SK-N-SH (cell line): ENCODE data around the gene PLD6. TPM values are rescaled to one million over a fixed set of nuclear protein-coding genes. Genes with fewer than 3 reads are reported as not detected.

Experiments
- CTCF ChIA-PET: fragments of 300-600, 350-600 bp; formaldehyde crosslinking; extraction: SDS; loops from one replicate; lab custom pipeline; 2021; lab: Yijun Ruan, JAX
- POLR2A ChIA-PET: fragments of 350-600 bp; sonication (Branson Sonifier 250); formaldehyde crosslinking; extraction: SDS; loops from one replicate; lab custom pipeline; 2020; ENCODE audit warnings: antibody characterized with exemption, inconsistent platforms; lab: Yijun Ruan, JAX
- DNase-seq: peaks from one replicate; pipeline ENCODE4 v3.0.0; 2012
- H2AFZ ChIP-seq: fragments of 200-600 bp; sonication (generic); 2 replicates; pipeline ENCODE4 v1.8.1; 2016; ENCODE audit warnings: antibody characterized with exemption, mild to moderate bottlenecking, low read depth
- H3F3A ChIP-seq: fragments of 200-600 bp; sonication (generic); replicated peaks from 2 replicates; pipeline ENCODE3; 2016; ENCODE audit warnings: antibody characterized with exemption, mild to moderate bottlenecking; ENCODE audit not compliant: insufficient read depth
- H3K27ac ChIP-seq, 2 experiments: fragments of 200-500 bp in 1 of 2; fragments of 200-600 bp in 1 of 2; sonication (Bioruptor generic) in 1 of 2; sonication (generic), shearing (Covaris generic) in 1 of 2; 2 replicates each; pipeline versions ENCODE4 v1.5.1 to v1.6.1; 2014 to 2016; ENCODE audit warnings: low read depth in 2 of 2, inconsistent platforms in 1 of 2, low read length in 1 of 2, mild to moderate bottlenecking in 1 of 2, mixed read lengths in 1 of 2
- H3K27me3 ChIP-seq: fragments of 200-600 bp; sonication (generic), shearing (Covaris generic); 2 replicates; pipeline ENCODE4 v1.6.1; 2016; ENCODE audit warnings: mixed run types; ENCODE audit not compliant: insufficient read depth
- H3K36me3 ChIP-seq, 2 experiments: fragments of 200-500 bp in 1 of 2; fragments of 200-600 bp in 1 of 2; sonication (Bioruptor generic) in 1 of 2; sonication (generic) in 1 of 2; replicated peaks in 1 of 2; 2 replicates each; pipeline versions ENCODE3 to v1.5.1; 2014 to 2016; ENCODE audit warnings: low read length in 1 of 2, mild to moderate bottlenecking in 1 of 2; ENCODE audit not compliant: insufficient read depth in 2 of 2, control insufficient read depth in 1 of 2
- H3K4me1 ChIP-seq, 2 experiments: fragments of 200-500 bp in 1 of 2; fragments of 200-600 bp in 1 of 2; sonication (Bioruptor generic) in 1 of 2; sonication (generic), shearing (Covaris generic) in 1 of 2; 2 replicates each; pipeline versions ENCODE4 v1.5.1 to v1.6.1; 2014 to 2016; ENCODE audit warnings: low read depth in 1 of 2, low read length in 1 of 2, mixed run types in 1 of 2; ENCODE audit not compliant: insufficient read depth in 2 of 2, control insufficient read depth in 1 of 2
- H3K4me2 ChIP-seq: fragments of 200-600 bp; sonication (generic), shearing (Covaris generic); 2 replicates; pipeline ENCODE4 v1.6.1; 2017; ENCODE audit warnings: mixed run types
- H3K4me3 ChIP-seq, 2 experiments: fragments of 200-500 bp in 1 of 2; fragments of 200-600 bp in 1 of 2; sonication (Bioruptor generic) in 1 of 2; sonication (generic), shearing (Covaris generic) in 1 of 2; 2 replicates each; pipeline versions ENCODE4 v1.5.1 to v1.8.1; 2014 to 2016; ENCODE audit warnings: low read depth in 2 of 2, inconsistent platforms in 1 of 2, low read length in 1 of 2, mild to moderate bottlenecking in 1 of 2, mixed read lengths in 1 of 2, moderate library complexity in 1 of 2
- H3K79me2 ChIP-seq: fragments of 200-600 bp; sonication (generic); 2 replicates; pipeline ENCODE4 v1.8.1; 2017; ENCODE audit warnings: mild to moderate bottlenecking; ENCODE audit not compliant: insufficient read depth
- H3K9ac ChIP-seq: fragments of 200-600 bp; sonication (generic); 2 replicates; pipeline ENCODE4 v1.6.1; 2017; ENCODE audit warnings: mixed run types
- H3K9me2 ChIP-seq: fragments of 200-600 bp; sonication (generic); 2 replicates; pipeline ENCODE4 v1.6.1; 2017; ENCODE audit warnings: mixed run types
- H3K9me3 ChIP-seq: fragments of 200-600 bp; sonication (generic); 2 replicates; pipeline ENCODE4 v1.6.1; 2017; ENCODE audit warnings: mixed run types, mild to moderate bottlenecking, moderate library complexity
- H4K20me1 ChIP-seq: fragments of 200-600 bp; sonication (generic); 2 replicates; pipeline ENCODE4 v1.6.1; 2017; ENCODE audit warnings: mild to moderate bottlenecking, mixed run types; ENCODE audit not compliant: insufficient read depth
- CHD2 ChIP-seq: fragments of 150-350 bp; IDR thresholded peaks from 2 replicates; pipeline ENCODE4 v1.6.1; 2018; ENCODE audit warnings: low read length; ENCODE audit not compliant: partially characterized antibody
- ELF1 ChIP-seq: IDR thresholded peaks from 2 replicates; pipeline ENCODE4 v1.4.0; 2012
- EZH2phosphoT487 ChIP-seq: fragments of 200-600 bp; sonication (generic); IDR thresholded peaks from 2 replicates; pipeline ENCODE4 v1.6.1; 2017; ENCODE audit warnings: low read depth, mixed run types, mild to moderate bottlenecking, antibody characterized with exemption, moderate library complexity, borderline replicate concordance
- FOSL2 ChIP-seq: IDR thresholded peaks from 2 replicates; pipeline ENCODE4 v1.4.0; 2012; ENCODE audit warnings: low read depth, mild to moderate bottlenecking, moderate library complexity, borderline replicate concordance
- FOXM1 ChIP-seq: IDR thresholded peaks from 2 replicates; pipeline ENCODE4 v1.4.0; 2012; ENCODE audit warnings: low read depth, mild to moderate bottlenecking
- GABPA ChIP-seq: IDR thresholded peaks from 2 replicates; pipeline ENCODE4 v1.4.0; 2012; ENCODE audit warnings: low read depth, mild to moderate bottlenecking
- GATA2 ChIP-seq: sonication (generic); formaldehyde crosslinking; IDR thresholded peaks from 2 replicates; pipeline ENCODE4 v1.5.0; 2020; ENCODE audit warnings: mild to moderate bottlenecking, missing genetic modification reagents
- IRF3 ChIP-seq: fragments of 150-350 bp; IDR thresholded peaks from 2 replicates; pipeline ENCODE4 v1.6.1; 2016; ENCODE audit warnings: mild to moderate bottlenecking, low read depth, low read length
- NFIC ChIP-seq: IDR thresholded peaks from 2 replicates; pipeline ENCODE4 v1.4.0; 2012; ENCODE audit warnings: borderline replicate concordance
- NRF1 ChIP-seq: IDR thresholded peaks from 2 replicates; pipeline ENCODE4 v1.6.1; 2012; ENCODE audit warnings: low read depth, mild to moderate bottlenecking, low read length
- RCOR1 ChIP-seq: fragments of 150-350 bp; IDR thresholded peaks from 2 replicates; pipeline ENCODE4 v1.6.1; 2017; ENCODE audit warnings: antibody characterized with exemption, low read length
- SIN3A ChIP-seq: IDR thresholded peaks from 2 replicates; pipeline ENCODE4 v1.6.1; 2012; ENCODE audit warnings: low read depth, mild to moderate bottlenecking, low read length, moderate library complexity, borderline replicate concordance
- TEAD4 ChIP-seq: IDR thresholded peaks from 2 replicates; pipeline ENCODE4 v1.4.0; 2012; ENCODE audit warnings: mild to moderate bottlenecking, borderline replicate concordance; ENCODE audit not compliant: insufficient read depth
- YY1 ChIP-seq: IDR thresholded peaks from 2 replicates; pipeline ENCODE4 v1.4.0; 2012; ENCODE audit warnings: low read depth, mild to moderate bottlenecking
- ZBTB33 ChIP-seq: IDR thresholded peaks from 2 replicates; pipeline ENCODE4 v1.4.0; 2012; ENCODE audit warnings: low read depth, borderline replicate concordance
- WGBS: methylation state at CpG from one replicate; pipeline ENCODE4 v1.1.6; 2017; ENCODE audit warnings: low lambda C conversion rate; 5-methylcytosine and 5-hydroxymethylcytosine counted together
- polyA plus RNA-seq, 3 experiments: library from polyadenylated mRNA; depleted of rRNA; stranded (reverse); fragments of >200 nt; gene quantifications; 2 replicates each; pipeline ENCODE4 v1.2.3, GENCODE V29; 2012
- TF ChIP-seq, protein P1 (sequence below): fragments of 200-600 bp; sonication (generic); IDR thresholded peaks from 2 replicates; pipeline ENCODE4 v1.6.1; 2017; ENCODE audit warnings: antibody characterized with exemption, mild to moderate bottlenecking, moderate library complexity

The PLD6 gene
- polyA plus RNA-seq, 1 of the 3 experiments (the other 2 are of a cell fraction), result 3.7 TPM

DNA sequence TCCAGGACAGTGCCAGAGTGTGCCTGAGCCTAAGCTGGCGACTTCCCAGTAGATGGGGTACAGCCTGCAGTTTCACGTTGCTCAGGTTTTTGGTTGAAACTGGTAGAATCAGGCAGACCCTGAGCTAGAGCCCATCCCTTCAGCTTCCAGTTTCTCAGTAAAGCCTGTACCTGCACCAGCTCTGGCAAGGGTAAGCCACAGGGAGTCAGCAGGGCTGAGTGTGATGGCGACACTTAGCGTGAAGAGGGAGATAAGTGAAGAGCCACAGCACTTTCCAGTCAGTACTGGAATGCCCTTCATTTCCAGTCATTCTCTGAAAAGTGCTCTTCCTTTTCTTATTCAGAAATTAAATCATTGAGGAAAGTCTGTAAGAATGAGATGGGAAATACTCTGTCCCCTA, 22.4 kb downstream of the PLD6 start:
- peaks cover 0 to 46% of the 10 kb centered on the region in 2 experiments; a peak in 2 of 4 replicates for H3K4me1 ChIP-seq
- H3K9ac ChIP-seq, result no peak overlapping the region
- no peaks in the 10 kb centered on the region for H3K9me2 ChIP-seq
- no peak overlapping the region for H2AFZ ChIP-seq
- no peak overlapping the region for H3K4me3 ChIP-seq
- peaks cover 17 to 59% of the 10 kb centered on the region in 2 experiments for H3K36me3 ChIP-seq
- peaks cover 4% of the 10 kb centered on the region for H3F3A ChIP-seq
- H3K27me3 ChIP-seq, result no peaks in the 10 kb centered on the region
- no peaks in the 10 kb centered on the region for H4K20me1 ChIP-seq
- no peak for DNase-seq
- POLR2A ChIA-PET, result interaction anchor here (0.7 to 1.0 kb wide), 2 partner anchors 54 to 179 kb away, joined by 3 read pairs; no protein-coding TSS in a partner anchor
- CTCF ChIA-PET, result interaction anchor here (1.5 kb wide), 1 partner anchor 183 kb away, joined by 7 read pairs; no protein-coding TSS in a partner anchor
- H3K9me3 ChIP-seq, result no peaks in the 10 kb centered on the region
- H3K79me2 ChIP-seq, result no peaks in the 10 kb centered on the region
- no peak overlapping the region for H3K4me2 ChIP-seq
- no peak overlapping the region for H3K27ac ChIP-seq
- TF ChIP-seq GATA2 (CRISPR knock-in tag) (no peak), CHD2 (no peak), EZH2phosphoT487 (no peak), RCOR1 (no peak), TEAD4 (no peak), FOXM1 (no peak)
- WGBS, result 100% methylated on average over 4 of the region's 4 CpGs

- ChIA-PET CTCF (interaction anchor here (0.7 to 1.5 kb wide), 2 partner anchors 9 to 182 kb away, joined by 3 to 7 read pairs; no protein-coding TSS in a partner anchor), POLR2A (interaction anchor here (0.7 kb wide), 1 partner anchor 178 kb away, joined by 3 read pairs; no protein-coding TSS in a partner anchor)
- TF ChIP-seq SIN3A (no peak), FOSL2 (no peak), ELF1 (no peak), YY1 (no peak), ZBTB33 (no peak), GABPA (no peak), IRF3 (no peak), NRF1 (no peak), NFIC (no peak)
- TF ChIP-seq, protein P1, sequence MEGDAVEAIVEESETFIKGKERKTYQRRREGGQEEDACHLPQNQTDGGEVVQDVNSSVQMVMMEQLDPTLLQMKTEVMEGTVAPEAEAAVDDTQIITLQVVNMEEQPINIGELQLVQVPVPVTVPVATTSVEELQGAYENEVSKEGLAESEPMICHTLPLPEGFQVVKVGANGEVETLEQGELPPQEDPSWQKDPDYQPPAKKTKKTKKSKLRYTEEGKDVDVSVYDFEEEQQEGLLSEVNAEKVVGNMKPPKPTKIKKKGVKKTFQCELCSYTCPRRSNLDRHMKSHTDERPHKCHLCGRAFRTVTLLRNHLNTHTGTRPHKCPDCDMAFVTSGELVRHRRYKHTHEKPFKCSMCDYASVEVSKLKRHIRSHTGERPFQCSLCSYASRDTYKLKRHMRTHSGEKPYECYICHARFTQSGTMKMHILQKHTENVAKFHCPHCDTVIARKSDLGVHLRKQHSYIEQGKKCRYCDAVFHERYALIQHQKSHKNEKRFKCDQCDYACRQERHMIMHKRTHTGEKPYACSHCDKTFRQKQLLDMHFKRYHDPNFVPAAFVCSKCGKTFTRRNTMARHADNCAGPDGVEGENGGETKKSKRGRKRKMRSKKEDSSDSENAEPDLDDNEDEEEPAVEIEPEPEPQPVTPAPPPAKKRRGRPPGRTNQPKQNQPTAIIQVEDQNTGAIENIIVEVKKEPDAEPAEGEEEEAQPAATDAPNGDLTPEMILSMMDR, result no peak
- H2AFZ ChIP-seq, result no peak overlapping the region
- no peaks in the 10 kb centered on the region for H3K9me2 ChIP-seq
- no peak for DNase-seq
- no peak overlapping the region for H3K9ac ChIP-seq
- 83% methylated on average over 3 of the region's 6 CpGs for WGBS
- no peaks in the 10 kb centered on the region for H3K27me3 ChIP-seq
- no peaks in the 10 kb centered on the region for H4K20me1 ChIP-seq
- H3K4me2 ChIP-seq, result no peak overlapping the region
- peaks cover 4% of the 10 kb centered on the region for H3F3A ChIP-seq
- H3K27ac ChIP-seq, result no peak overlapping the region; a peak in 1 of 4 replicates
- H3K36me3 ChIP-seq, result peaks cover 22 to 50% of the 10 kb centered on the region in 2 experiments
- H3K4me3 ChIP-seq, result no peak overlapping the region
- no peaks in the 10 kb centered on the region for H3K79me2 ChIP-seq
- peaks cover 0 to 36% of the 10 kb centered on the region in 2 experiments; a peak in 2 of 4 replicates for H3K4me1 ChIP-seq
- no peaks in the 10 kb centered on the region for H3K9me3 ChIP-seq
Observed at GRCh38 chr17:17182598-17183136, 23.5 kb downstream of the PLD6 start.
